Urinary bladder (tissue), 4 donors: ENCODE data around the gene KPNA1. TPM values are rescaled to one million over a fixed set of nuclear protein-coding genes. Genes with fewer than 3 reads are reported as not detected.
"Not testable (repeated sequence)": the region's sequence is repeated elsewhere in the genome, so short reads cannot be mapped to it uniquely, and the experiment has no call there.

Experiments used
- DNase-seq: peaks from one replicate; pipeline ENCODE4 v3.0.0-alpha.2; 2015; ENCODE audit errors: extremely low spot score
- H3K27ac ChIP-seq: one replicate; pipeline ENCODE4 v1.5.1; 2013; ENCODE audit warnings: low read depth, mild to moderate bottlenecking, moderate library complexity
- H3K36me3 ChIP-seq: one replicate; pipeline ENCODE4 v1.6.1; 2013; ENCODE audit warnings: mild to moderate bottlenecking, moderate library complexity; ENCODE audit not compliant: insufficient read depth
- H3K4me1 ChIP-seq: one replicate; pipeline ENCODE4 v1.6.1; 2013; ENCODE audit warnings: mild to moderate bottlenecking, moderate library complexity; ENCODE audit not compliant: insufficient read depth
- H3K4me3 ChIP-seq: one replicate; pipeline ENCODE4 v1.5.1; 2013; ENCODE audit warnings: low read depth, low read length
- WGBS: extraction: QIAGEN DNeasy Blood & Tissue Kit; methylation state at CpG from one replicate; pipeline ENCODE4 v1.1.7; 2013; 5-methylcytosine and 5-hydroxymethylcytosine counted together
- polyA plus RNA-seq: library from polyadenylated mRNA; stranded (reverse); fragments of 200-250 nt; gene quantifications from one replicate; pipeline ENCODE4 v1.2.3, GENCODE V29; 2013
- total RNA-seq: library from RNA; depleted of rRNA; stranded (reverse); fragments of >200 nt; gene quantifications from one replicate; pipeline ENCODE4 v1.2.3, GENCODE V29; 2014
- donor health status: healthy with polysubstance abuse.
- donor health status: healthy.

Gene KPNA1
- total and polyA plus RNA-seq, 2 donors: 22.5 to 38.0 TPM

- 86% methylated on average over 15 of the region's 15 CpGs for WGBS
- Histone ChIP-seq H3K4me1 (no peaks in the 10 kb centered on the region), H3K36me3 (no peaks in the 10 kb centered on the region), H3K4me3 (no peak overlapping the region), H3K27ac (no peak overlapping the region)
- DNase-seq: no peak
Observed at GRCh38 chr3:122512284-122512683, 2.5 kb downstream of the KPNA1 start.

- 80% methylated on average over 8 of the region's 8 CpGs for WGBS
Observed at GRCh38 chr3:122510878-122511535, 3.7 kb downstream of the KPNA1 start.

GRCh38 chr3:122508944-122509343 lies 5.8 kb downstream of the KPNA1 start:
- 86% methylated on average over 9 of the region's 9 CpGs for WGBS
- H3K4me1 ChIP-seq, H3K36me3 ChIP-seq, DNase-seq, H3K4me3 ChIP-seq, H3K27ac ChIP-seq: not testable (repeated sequence)

More at GRCh38 chr3:122510878-122511535, 3.7 kb downstream of the KPNA1 start:
- Histone ChIP-seq H3K4me1 (no peaks in the 10 kb centered on the region), H3K27ac (no peak overlapping the region), H3K36me3 (no peaks in the 10 kb centered on the region), H3K4me3 (no peak overlapping the region)
- no peak for DNase-seq

- Histone ChIP-seq H3K4me3 (no peak overlapping the region), H3K36me3 (no peaks in the 10 kb centered on the region), H3K27ac (no peak overlapping the region), H3K4me1 (no peaks in the 10 kb centered on the region)
- DNase-seq: no peak
- 93% methylated on average over 2 of the region's 2 CpGs for WGBS
Observed at GRCh38 chr3:122508135-122508914, 6.4 kb downstream of the KPNA1 start.

GRCh38 chr3:122506450-122506849 lies 8.3 kb downstream of the KPNA1 start:
- WGBS: 97% methylated on average over 1 of the region's 1 CpG
- Histone ChIP-seq H3K4me3 (no peak overlapping the region), H3K27ac (no peak overlapping the region), H3K36me3 (no peaks in the 10 kb centered on the region), H3K4me1 (no peaks in the 10 kb centered on the region)
- no peak for DNase-seq

- Histone ChIP-seq H3K27ac (no peak overlapping the region), H3K4me1 (no peaks in the 10 kb centered on the region), H3K4me3 (no peak overlapping the region), H3K36me3 (no peaks in the 10 kb centered on the region)
- no peak for DNase-seq
- WGBS: 64% methylated on average over 2 of the region's 2 CpGs
Observed at GRCh38 chr3:122505676-122506075, 9.1 kb downstream of the KPNA1 start.

GRCh38 chr3:122502941-122503340 lies 11.8 kb downstream of the KPNA1 start:
- no peak overlapping the region for H3K27ac ChIP-seq
- DNase-seq: no peak
- H3K4me3 ChIP-seq: no peak overlapping the region
- 91% methylated on average over 2 of the region's 2 CpGs for WGBS
- no peaks in the 10 kb centered on the region for H3K36me3 ChIP-seq
- H3K4me1 ChIP-seq: no peaks in the 10 kb centered on the region

GRCh38 chr3:122502139-122502538 lies 12.6 kb downstream of the KPNA1 start:
- H3K4me1 ChIP-seq: no peaks in the 10 kb centered on the region
- H3K4me3 ChIP-seq: no peak overlapping the region
- WGBS: 59% methylated on average over 2 of the region's 2 CpGs
- no peak for DNase-seq
- H3K36me3 ChIP-seq: no peaks in the 10 kb centered on the region
- H3K27ac ChIP-seq: no peak overlapping the region

GRCh38 chr3:122500964-122501363 lies 13.8 kb downstream of the KPNA1 start:
- H3K36me3 ChIP-seq, DNase-seq, H3K4me3 ChIP-seq, H3K27ac ChIP-seq, H3K4me1 ChIP-seq: not testable (repeated sequence)
- WGBS: 92% methylated on average over 6 of the region's 6 CpGs

GRCh38 chr3:122498152-122498551 lies 16.6 kb downstream of the KPNA1 start:
- Histone ChIP-seq H3K36me3 (no peaks in the 10 kb centered on the region), H3K27ac (no peak overlapping the region), H3K4me1 (peaks cover 1% of the 10 kb centered on the region), H3K4me3 (no peak overlapping the region)
- WGBS: 72% methylated on average over 1 of the region's 1 CpG
- DNase-seq: no peak

GRCh38 chr3:122497425-122497824 lies 17.3 kb downstream of the KPNA1 start:
- peaks cover 1% of the 10 kb centered on the region for H3K4me1 ChIP-seq
- H3K36me3 ChIP-seq: peaks cover 2% of the 10 kb centered on the region
- H3K27ac ChIP-seq: no peak overlapping the region
- WGBS: 64% methylated on average over 1 of the region's 1 CpG
- H3K4me3 ChIP-seq: no peak overlapping the region
- DNase-seq: no peak

- no peak overlapping the region for H3K4me3 ChIP-seq
- no peak for DNase-seq
- peaks cover 2% of the 10 kb centered on the region for H3K36me3 ChIP-seq
- 87% methylated on average over 2 of the region's 2 CpGs for WGBS
- no peak overlapping the region for H3K27ac ChIP-seq
- peaks cover 1% of the 10 kb centered on the region for H3K4me1 ChIP-seq
Observed at GRCh38 chr3:122496508-122496907, 18.2 kb downstream of the KPNA1 start.

GRCh38 chr3:122493296-122493695 lies 21.4 kb downstream of the KPNA1 start:
- WGBS: 91% methylated on average over 3 of the region's 3 CpGs

GRCh38 chr3:122488262-122488973 lies 26.3 kb downstream of the KPNA1 start:
- WGBS: 58% methylated on average over 7 of the region's 7 CpGs
- no peak overlapping the region for H3K4me3 ChIP-seq
- DNase-seq: no peak
- peaks cover 2% of the 10 kb centered on the region for H3K36me3 ChIP-seq
- H3K27ac ChIP-seq: no peak overlapping the region
- no peaks in the 10 kb centered on the region for H3K4me1 ChIP-seq

More at GRCh38 chr3:122493296-122493695, 21.4 kb downstream of the KPNA1 start:
- H3K4me1 ChIP-seq: peaks cover 1% of the 10 kb centered on the region
- H3K36me3 ChIP-seq: peaks cover 2% of the 10 kb centered on the region
- H3K27ac ChIP-seq: no peak overlapping the region
- no peak overlapping the region for H3K4me3 ChIP-seq
- DNase-seq: no peak
